ENCODE results near the gene CNKSR1.

DNA sequence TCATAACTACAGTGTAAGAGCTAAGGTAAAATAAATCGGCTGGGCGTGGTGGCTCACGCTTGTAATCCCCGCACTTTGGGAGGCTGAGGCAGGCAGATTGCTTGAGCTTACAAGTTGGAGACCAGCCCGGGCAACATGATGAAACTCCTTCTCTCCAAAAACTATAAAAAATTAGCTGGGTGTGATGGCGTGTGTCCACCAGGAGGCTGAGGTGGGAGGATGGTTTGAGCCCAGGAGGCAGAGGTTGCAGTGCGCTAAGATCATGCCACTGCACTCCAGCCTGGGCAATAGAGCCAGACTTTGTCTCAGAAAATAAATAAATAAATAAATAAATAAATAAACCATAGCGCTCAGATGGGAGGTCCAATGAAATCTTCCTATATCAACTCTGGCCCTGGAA, 35.1 kb upstream of the CNKSR1 start:
- TF ChIP-seq CTCF (IDR thresholded peaks at IDR 0.05) (peak in 2 of 6 experiments; percentile 13 to 21), POLR2A (IDR thresholded peaks at IDR 0.05) (no peak)
